HG03196 (cell line): Measurements from ENCODE around the gene NUCKS1.

Source experiments
- ATAC-seq: cut with Tn5 transposase; IDR thresholded peaks from one replicate; pipeline ENCODE4 v1.9.1; 2021; ENCODE audit not compliant: unreplicated experiment

NUCKS1 gene

DNA sequence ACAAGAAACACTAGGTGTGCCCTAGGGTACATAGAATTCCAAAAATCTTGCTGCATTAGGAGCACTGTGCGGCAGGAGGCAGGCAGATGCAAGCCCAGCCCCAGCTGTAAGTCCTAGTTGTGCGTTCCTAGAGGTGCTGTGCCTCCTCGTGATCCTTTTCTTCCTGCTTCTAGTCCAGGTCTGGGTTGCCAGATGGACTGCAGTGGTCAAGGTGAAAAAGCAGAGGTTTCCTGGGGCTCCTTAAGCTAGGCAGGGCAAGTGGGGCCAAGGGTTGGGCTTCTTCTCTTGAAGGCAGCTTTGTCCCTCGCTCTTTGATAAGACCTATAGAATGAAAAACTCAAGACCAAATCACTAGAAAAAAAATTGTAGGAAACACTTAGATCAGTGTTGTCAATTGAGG lies 48.1 kb downstream of the NUCKS1 start:
- ATAC-seq = no peak

GRCh38 chr1:205701420-205701819 lies 48.6 kb downstream of the NUCKS1 start:
- ATAC-seq = no peak

DNA sequence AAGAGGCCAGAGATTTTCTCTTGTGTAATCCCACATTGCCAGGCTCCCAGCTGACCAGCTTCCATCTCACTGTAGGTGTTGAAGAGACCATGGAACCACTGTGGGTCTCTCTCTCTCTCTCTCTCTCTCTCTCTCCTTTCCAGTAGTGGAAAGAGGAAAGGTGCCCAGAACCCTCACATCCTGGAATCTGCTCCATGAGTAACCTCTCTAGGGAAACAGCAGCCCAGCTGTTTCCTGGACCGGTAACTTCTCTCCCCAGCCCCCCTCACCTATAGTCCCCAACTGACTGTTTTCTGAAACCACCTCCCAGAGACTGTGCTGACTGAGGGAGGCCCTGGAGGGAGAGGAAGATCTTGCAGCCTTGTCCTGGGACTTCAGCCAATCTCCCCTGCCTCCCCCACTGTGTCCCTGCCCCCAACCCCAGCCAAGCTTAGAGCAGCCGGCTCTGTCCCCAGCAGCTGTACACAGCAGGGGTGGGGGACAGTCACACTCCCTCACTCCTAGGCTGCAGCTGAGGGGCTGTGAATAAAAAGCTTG lies 49.0 kb downstream of the NUCKS1 start:
- no peak for ATAC-seq

DNA sequence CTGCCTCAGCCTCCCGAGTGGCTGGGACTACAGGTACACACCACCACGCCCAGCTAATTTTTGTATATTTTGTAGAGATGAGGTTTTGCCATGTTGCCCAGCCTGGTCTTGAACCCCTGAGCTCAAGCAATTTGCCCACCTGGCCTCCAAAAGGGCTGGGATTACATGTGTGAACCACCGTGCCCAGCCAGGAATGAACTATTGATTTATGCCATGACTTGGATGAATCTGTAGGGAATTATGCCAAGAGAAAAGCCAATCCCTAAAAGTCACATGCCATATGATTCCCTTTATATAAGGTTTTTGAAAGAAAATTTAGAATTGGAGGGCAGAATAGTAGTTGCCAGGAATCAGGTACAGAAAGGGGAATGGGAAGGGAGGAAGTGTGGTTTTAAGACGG lies 50.6 kb downstream of the NUCKS1 start:
- ATAC-seq = no peak

DNA sequence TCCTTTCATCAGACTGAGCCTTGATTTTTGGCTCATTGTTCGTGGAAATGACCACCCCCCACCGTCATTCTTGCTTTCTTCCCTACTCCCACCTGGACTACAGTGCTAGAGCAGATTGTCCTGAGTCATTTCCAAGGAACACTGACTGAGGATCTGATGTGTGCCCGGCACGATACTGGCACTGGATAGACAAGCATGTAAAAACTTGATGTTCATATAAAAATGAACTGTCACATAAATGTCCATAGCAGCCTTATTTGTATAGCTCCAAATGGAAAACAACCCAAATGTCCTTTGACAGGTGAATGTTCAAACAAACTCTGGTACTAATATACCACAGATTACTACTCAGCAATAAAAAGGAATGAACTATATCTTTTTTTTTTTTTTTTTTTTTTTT lies 51.1 kb downstream of the NUCKS1 start:
- ATAC-seq = no peak

DNA sequence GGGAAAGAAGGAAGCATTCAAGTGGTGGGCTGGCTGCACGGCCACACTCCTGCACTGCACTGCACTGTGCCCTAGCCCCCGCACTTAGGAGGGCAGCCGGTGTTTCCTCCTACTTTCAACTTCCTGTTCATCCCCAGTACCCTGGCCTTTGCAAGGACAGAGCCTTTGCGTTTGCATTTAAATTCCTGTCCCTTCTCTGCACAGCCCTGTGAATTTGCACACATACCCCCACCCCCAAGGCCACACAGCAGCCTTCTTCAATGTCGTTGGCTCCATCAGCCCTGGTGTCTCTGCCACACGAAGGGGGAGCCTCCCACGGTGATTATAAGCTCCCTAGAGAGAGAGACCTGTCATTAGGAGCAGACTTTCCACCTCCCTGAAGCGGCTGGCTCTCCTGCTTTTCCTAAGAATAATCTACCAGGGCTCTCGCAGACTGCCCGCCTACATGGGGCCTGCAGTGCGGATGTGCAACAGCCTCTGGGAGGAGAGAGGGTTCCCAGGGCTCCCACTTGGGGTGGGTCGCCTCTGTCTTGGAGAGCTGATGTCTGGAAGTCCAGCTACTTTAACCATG lies 56.5 kb downstream of the NUCKS1 start:
- ATAC-seq = no peak

DNA sequence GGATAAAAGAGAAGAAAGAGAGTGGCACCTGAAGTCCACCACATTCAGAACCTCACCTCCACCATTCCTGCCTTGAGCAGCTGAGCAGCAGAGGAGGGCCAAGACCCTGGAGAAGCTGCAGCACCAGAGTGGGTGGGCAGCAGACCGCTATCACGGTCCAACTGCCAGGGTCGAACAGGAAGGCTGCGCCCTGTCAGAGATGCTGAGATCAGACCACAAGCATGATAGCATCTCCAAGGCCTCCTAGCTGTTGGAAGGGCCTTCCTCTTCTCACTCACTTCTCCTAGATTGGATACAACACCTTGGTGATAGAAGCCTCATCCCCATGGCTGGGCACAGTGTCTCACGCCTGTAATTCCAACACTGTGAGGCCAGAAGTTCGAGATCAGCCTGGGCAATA lies 57.6 kb downstream of the NUCKS1 start:
- no peak for ATAC-seq

GRCh38 chr1:205690122-205690756 lies 59.7 kb downstream of the NUCKS1 start:
- no peak for ATAC-seq

GRCh38 chr1:205689479-205689878 lies 60.5 kb downstream of the NUCKS1 start:
- ATAC-seq = no peak

DNA sequence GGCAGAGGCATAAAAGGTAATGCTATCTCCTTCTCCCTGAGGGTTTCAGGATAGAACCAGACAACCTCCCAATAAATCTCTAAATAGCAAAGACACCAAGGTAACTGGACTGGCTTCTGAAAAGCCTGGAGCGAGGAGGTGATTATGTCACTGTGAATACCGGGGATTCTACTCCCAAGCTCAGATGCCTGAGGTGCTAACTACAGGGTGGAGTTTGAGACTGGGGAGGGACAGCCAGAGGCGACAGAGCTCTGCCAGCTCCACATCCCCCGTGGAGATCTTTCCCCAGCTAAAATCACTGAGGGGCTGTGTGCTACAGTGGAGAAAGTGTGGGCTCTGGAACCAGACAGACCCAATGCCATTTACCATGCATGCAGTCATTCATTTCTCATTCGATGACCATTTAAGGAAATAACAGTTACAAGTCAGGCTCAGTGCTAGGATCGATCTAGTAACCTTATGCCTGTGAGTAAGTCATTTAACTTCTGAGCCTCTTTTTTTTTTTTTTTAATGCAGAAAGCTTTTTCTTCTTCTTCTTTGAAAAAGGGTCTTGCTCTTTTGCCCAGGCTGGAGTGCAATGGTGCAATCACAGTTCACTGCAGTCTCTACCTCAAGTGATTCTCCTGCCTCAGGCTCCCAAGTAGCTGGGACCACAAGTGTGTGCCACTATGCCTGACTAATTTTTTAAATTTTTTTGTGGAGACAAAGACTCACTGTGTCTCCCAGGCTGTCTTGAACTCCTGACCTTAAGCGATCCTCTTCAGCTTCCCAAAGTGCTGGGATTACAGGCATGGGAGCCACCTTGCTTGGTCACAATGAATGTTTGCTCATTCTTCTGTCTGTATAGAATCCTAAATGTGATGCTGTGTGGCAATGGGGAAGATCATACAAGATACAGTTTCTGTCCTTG lies 61.6 kb downstream of the NUCKS1 start:
- no peak for ATAC-seq

DNA sequence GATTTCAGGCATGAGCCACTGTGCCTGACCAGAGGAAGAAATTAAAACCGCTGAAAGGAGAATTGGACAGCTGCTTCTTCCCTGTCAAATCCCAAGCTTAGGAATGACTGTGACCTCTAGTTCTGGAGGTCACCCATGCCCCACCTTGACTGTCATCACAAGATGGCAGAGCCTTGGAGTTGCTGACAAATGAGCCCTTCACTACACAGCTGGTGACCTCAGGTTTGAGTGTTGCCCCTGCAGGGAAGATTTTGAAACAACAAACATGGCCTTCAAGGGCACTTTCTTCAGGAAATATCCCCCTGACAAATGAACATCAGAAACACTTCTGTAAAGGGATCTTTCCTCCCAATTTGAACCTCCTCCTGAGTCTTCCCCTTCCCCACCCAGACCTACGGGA lies 62.7 kb downstream of the NUCKS1 start:
- no peak for ATAC-seq

- ATAC-seq = no peak
Measured at GRCh38 chr1:205681364-205681763, 68.6 kb downstream of the NUCKS1 start.

DNA sequence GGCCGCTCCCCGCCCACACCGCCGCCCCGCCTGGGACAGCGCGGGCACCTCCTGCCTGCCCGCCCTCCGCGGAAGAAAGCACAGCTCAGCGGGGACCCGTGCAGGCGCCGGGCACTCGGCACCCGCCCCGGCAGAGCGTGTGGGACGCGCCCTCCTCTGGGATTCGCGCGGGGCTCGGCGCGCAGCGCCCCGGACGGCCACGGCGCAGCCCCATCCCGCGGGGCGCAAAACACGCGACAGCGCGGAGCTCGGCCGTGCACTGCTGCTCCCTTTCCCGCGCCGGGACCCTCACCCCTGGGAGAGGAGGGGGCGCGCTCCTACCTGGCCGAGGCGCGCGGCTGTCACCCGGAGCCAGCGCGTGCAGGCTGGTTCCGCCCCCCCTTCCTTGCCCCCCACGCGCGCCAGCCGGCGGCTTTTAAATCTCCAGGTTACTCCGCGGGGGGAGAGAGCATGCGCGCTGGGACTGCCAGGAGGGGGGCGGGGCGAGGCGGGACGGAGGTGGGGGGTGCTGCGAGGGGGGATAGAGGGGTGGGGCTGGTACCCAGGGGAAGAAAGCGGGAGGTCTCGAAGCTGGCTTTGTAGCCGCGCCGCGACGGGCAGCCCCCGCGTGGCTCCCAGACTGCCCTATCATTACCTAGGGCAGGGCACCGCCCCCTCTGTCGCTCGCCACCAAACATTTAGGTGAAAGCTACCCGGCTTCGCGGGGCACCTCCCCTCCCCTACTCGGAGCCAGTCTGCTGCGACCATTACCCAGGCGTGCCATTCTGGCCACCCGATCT lies 69.7 kb downstream of the NUCKS1 start, which contains the start of gene SLC45A3:
Gene SLC45A3, minus strand, starts transcription at position 437 of the 779 bp plus-strand sequence. CDS start 15,853 bp downstream, outside the sequence.
- no peak for ATAC-seq

DNA sequence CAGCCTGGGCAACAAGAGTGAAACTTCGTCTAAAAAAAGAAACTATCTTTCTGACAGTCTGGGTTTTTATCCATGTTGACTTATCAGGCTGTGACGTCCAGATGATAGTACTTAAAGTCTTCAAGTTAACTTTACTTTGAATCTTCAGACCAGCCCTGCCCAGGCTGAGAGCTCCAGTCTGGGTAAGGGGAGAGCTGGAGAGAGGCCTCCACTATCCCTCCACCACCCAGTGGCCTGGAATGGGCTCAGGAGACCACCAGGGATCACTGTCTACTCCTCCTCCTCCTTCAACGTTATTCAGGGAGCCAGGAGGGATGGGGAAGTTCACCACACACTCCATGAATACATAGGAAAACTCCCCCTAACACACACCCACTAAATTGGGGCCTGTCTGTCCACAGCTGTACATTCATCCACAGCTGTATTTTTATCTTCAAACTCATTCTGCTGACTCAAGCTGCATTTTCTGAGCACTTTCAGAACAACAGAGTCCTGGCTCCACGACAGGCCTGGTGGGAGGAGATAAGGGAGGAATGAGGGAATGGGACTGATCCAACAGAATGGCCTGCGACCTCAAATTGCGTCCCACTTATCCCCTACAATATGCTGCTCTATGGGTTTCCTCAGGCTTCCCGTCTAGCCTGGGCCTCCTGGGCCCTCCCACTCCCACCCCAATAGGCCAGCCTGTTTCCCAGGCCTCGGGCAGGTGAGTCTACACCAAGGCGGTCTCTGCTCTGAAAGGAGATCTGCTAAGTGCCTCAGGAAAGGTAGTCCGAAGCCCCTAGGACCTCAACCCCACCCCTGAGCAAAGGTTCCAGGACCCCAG lies 71.5 kb downstream of the NUCKS1 start:
- ATAC-seq = no peak

DNA sequence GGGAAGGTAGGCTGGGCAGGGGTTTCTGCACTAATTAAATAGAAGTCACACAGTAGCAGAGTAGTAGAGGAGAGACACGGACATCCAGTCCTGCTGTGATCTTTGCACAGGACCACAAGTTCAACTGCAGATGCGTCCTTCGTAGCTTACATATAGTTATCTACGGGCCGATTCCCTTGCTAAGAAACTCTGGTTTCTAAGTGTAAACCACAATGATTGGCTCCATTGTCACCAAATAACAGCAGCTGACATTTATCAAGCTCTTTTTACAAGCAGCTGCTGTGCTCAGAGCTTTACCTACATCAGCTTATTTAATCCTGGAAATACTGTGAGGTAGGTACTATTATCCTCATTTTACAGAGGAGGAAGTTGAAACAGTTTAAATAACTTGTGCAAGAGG lies 72.8 kb downstream of the NUCKS1 start:
- ATAC-seq = no peak

DNA sequence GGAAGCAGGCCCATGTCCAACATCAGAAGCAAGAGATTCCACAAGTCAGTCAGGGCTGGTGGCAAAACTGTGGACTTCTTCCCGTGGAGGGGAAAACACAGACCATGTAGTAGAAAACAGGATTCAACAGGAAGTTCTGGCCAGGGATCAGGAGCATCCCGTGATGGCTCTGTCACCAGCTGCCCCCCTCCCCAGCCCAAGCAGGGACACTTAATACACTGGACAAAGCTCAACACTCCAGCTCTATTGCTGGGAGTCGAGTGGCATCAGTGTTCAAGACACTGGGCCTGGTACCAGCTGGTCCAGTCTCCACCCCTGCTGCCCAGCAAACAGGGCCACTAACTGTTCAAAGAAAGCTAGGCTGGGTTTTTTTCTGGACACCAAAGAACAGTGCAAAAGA lies 73.4 kb downstream of the NUCKS1 start:
- ATAC-seq = no peak

- ATAC-seq = no peak
Measured at GRCh38 chr1:205676002-205676401, 74.0 kb downstream of the NUCKS1 start.

DNA sequence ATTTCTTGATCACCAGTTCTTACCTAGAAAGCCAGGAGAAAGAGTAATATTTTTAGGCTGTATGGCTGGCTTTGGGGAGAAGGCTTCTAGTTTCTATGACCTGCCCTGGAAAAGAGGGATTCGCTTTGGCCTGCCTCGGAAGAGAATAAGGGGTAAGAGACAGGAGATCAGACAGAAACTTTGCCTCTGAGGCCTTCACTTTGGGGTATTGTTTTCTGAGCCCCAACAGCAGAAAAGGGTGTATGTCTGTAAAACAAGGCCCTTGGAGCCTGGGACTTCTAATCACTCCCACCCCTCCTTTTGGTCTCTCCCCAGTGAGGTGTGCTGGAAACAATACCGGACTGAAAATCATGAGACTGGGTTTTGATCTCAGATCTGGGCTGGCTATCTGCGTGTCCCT lies 74.7 kb downstream of the NUCKS1 start:
- no peak for ATAC-seq

DNA sequence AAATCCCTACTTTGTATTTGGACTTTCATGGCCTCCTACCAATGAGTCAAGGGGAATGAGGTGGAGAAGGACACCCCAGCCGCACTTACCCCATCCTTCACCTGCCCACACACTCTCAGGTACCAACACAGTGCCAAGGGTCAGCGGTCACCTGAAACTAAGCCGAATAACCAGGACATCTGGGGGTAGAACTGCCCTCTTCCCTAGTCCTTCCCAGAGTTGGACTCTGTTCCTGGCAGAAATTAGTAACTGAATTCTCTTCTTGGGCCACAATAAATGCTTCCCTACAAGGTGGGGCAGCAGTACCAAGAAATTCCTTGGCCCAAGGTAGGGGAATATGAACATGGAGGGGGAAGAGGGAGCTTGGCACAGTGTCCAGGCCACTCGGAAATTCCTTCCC lies 77.0 kb downstream of the NUCKS1 start:
- ATAC-seq = no peak

- ATAC-seq = no peak
Measured at GRCh38 chr1:205672395-205672889, 77.5 kb downstream of the NUCKS1 start.
